H9 (cell line): ENCODE measurements around the gene IQCM. TPM values are rescaled to one million over a fixed set of nuclear protein-coding genes. Genes with fewer than 3 reads are reported as not detected.
"Not testable (repeated sequence)": the region's sequence is repeated elsewhere in the genome, so short reads cannot be mapped to it uniquely, and the experiment has no call there.

Experiments
- DNase-seq: peaks from one replicate; pipeline ENCODE4 v3.0.0-alpha.2; 2017
- H2AFZ ChIP-seq: one replicate; pipeline ENCODE4 v1.6.1; 2013; ENCODE audit warnings: mild to moderate bottlenecking, low read length, control low read depth, moderate library complexity
- H2AK5ac ChIP-seq: 2 replicates; pipeline ENCODE4 v1.6.1; 2013; ENCODE audit warnings: low read length, control low read depth, mixed read lengths; ENCODE audit not compliant: insufficient read length
- H2BK120ac ChIP-seq: one replicate; pipeline ENCODE4 v1.6.1; 2013; ENCODE audit warnings: low read depth, mild to moderate bottlenecking, low read length, control low read depth, inconsistent platforms; ENCODE audit not compliant: poor library complexity, severe bottlenecking
- H2BK12ac ChIP-seq: 2 replicates; pipeline ENCODE4 v1.6.1; 2013; ENCODE audit warnings: low read length, control low read depth, mixed read lengths, low read depth; ENCODE audit not compliant: insufficient read length
- H2BK15ac ChIP-seq: 2 replicates; pipeline ENCODE4 v1.6.1; 2013; ENCODE audit warnings: low read depth, low read length, control low read depth
- H2BK20ac ChIP-seq: one replicate; pipeline ENCODE4 v1.6.1; 2013; ENCODE audit warnings: low read depth, mild to moderate bottlenecking, low read length, control low read depth, inconsistent platforms; ENCODE audit not compliant: poor library complexity, severe bottlenecking
- H2BK5ac ChIP-seq: 2 replicates; pipeline ENCODE4 v1.6.1; 2013; ENCODE audit warnings: low read length, control low read depth, mixed read lengths; ENCODE audit not compliant: insufficient read length
- H3K14ac ChIP-seq: 2 replicates; pipeline ENCODE4 v1.6.1; 2013; ENCODE audit warnings: low read length, control low read depth; ENCODE audit not compliant: insufficient read depth
- H3K18ac ChIP-seq: 2 replicates; pipeline ENCODE4 v1.6.1; 2013; ENCODE audit warnings: low read depth, mild to moderate bottlenecking, mixed read lengths, low read length, control low read depth; ENCODE audit not compliant: insufficient read length
- H3K23ac ChIP-seq: 2 replicates; pipeline ENCODE4 v1.6.1; 2013; ENCODE audit warnings: low read length, control low read depth, mixed read lengths, low read depth; ENCODE audit not compliant: insufficient read length
- H3K23me2 ChIP-seq: 2 replicates; pipeline ENCODE4 v1.6.1; 2013; ENCODE audit warnings: low read depth, mild to moderate bottlenecking, mixed read lengths, low read length, control low read depth; ENCODE audit not compliant: insufficient read length, poor library complexity, severe bottlenecking
- H3K27ac ChIP-seq: 2 replicates; pipeline ENCODE4 v1.5.1; 2013; ENCODE audit warnings: low read length, control low read depth, mixed read lengths, low read depth; ENCODE audit not compliant: insufficient read length
- H3K27me3 ChIP-seq: 2 replicates; pipeline ENCODE4 v1.6.1; 2013; ENCODE audit warnings: low read length, control low read depth, inconsistent platforms; ENCODE audit not compliant: insufficient read depth
- H3K4ac ChIP-seq: 2 replicates; pipeline ENCODE4 v1.6.1; 2013; ENCODE audit warnings: low read depth, mild to moderate bottlenecking, control low read depth, inconsistent platforms, low read length, moderate library complexity
- H3K4me1 ChIP-seq: 2 replicates; pipeline ENCODE4 v1.6.1; 2013; ENCODE audit warnings: low read length, control low read depth, inconsistent platforms; ENCODE audit not compliant: insufficient read depth
- H3K4me2 ChIP-seq: 2 replicates; pipeline ENCODE4 v1.6.1; 2013; ENCODE audit warnings: low read length, control low read depth, mixed read lengths; ENCODE audit not compliant: insufficient read length, insufficient read depth
- H3K56ac ChIP-seq: 2 replicates; pipeline ENCODE4 v1.6.1; 2013; ENCODE audit warnings: low read depth, mild to moderate bottlenecking, mixed read lengths, low read length, control low read depth; ENCODE audit not compliant: insufficient read length
- H3K79me1 ChIP-seq: 2 replicates; pipeline ENCODE4 v1.6.1; 2013; ENCODE audit warnings: low read depth, mild to moderate bottlenecking, moderate library complexity, low read length, control low read depth, inconsistent platforms; ENCODE audit not compliant: insufficient read depth, poor library complexity, severe bottlenecking
- H3K79me2 ChIP-seq: 2 replicates; pipeline ENCODE4 v1.6.1; 2013; ENCODE audit warnings: low read length, control low read depth, inconsistent platforms; ENCODE audit not compliant: insufficient read depth
- H3K9ac ChIP-seq: 2 replicates; pipeline ENCODE4 v1.6.1; 2013; ENCODE audit warnings: low read length, control low read depth, mixed read lengths; ENCODE audit not compliant: insufficient read length; ENCODE audit errors: extremely low read depth
- H3K9me3 ChIP-seq: one replicate; pipeline ENCODE4 v1.6.1; 2013; ENCODE audit warnings: low read depth, low read length, inconsistent platforms; ENCODE audit not compliant: control insufficient read depth
- H3T11ph ChIP-seq: one replicate; pipeline ENCODE4 v1.6.1; 2013; ENCODE audit warnings: mild to moderate bottlenecking, low read length, control low read depth, inconsistent platforms
- H4K20me1 ChIP-seq: one replicate; pipeline ENCODE4 v1.6.1; 2013; ENCODE audit not compliant: control insufficient read depth, insufficient read length, insufficient read depth
- H4K5ac ChIP-seq: 2 replicates; pipeline ENCODE4 v1.6.1; 2013; ENCODE audit warnings: low read depth, mild to moderate bottlenecking, mixed read lengths, low read length, control low read depth; ENCODE audit not compliant: insufficient read length
- H4K8ac ChIP-seq: replicated peaks from 2 replicates; pipeline ENCODE4 v1.6.1; 2013; ENCODE audit warnings: low read length, control low read depth, mixed read lengths, low read depth; ENCODE audit not compliant: insufficient read length
- H4K91ac ChIP-seq: 2 replicates; pipeline ENCODE4 v1.6.1; 2013; ENCODE audit warnings: low read depth, mild to moderate bottlenecking, moderate library complexity, mixed read lengths, low read length, control low read depth; ENCODE audit not compliant: insufficient read length
- H3K27ac Mint-ChIP-seq, 3 experiments: 2 replicates in 2 of 3; 3 replicates in 1 of 3; pipeline ENCODE4 v1.8.0; 2020 to 2021; ENCODE audit warnings: mixed read lengths in 3 of 3, mild to moderate bottlenecking in 1 of 3, moderate library complexity in 1 of 3
- H3K27me3 Mint-ChIP-seq: 2 replicates; pipeline ENCODE4 v1.8.0; 2021; ENCODE audit warnings: low read depth, mild to moderate bottlenecking, moderate library complexity, mixed read lengths
- H3K36me3 Mint-ChIP-seq, 3 experiments: 2 replicates in 2 of 3; 3 replicates in 1 of 3; pipeline ENCODE4 v1.8.0; 2020 to 2021; ENCODE audit warnings: low read depth in 3 of 3, mixed read lengths in 3 of 3; ENCODE audit not compliant: insufficient read depth in 1 of 3
- H3K4me1 Mint-ChIP-seq, 2 experiments: 2 replicates each; pipeline ENCODE4 v1.8.0; 2020; ENCODE audit warnings: mixed read lengths in 2 of 2
- H3K4me3 Mint-ChIP-seq, 2 experiments: 2 replicates in 1 of 2; 3 replicates in 1 of 2; pipeline ENCODE4 v1.8.0; 2020 to 2021; ENCODE audit warnings: mild to moderate bottlenecking in 2 of 2, mixed read lengths in 2 of 2, moderate library complexity in 1 of 2
- H3K9me3 Mint-ChIP-seq, 2 experiments: 2 replicates in 1 of 2; 3 replicates in 1 of 2; pipeline ENCODE4 v1.8.0; 2020; ENCODE audit warnings: mild to moderate bottlenecking in 2 of 2, mixed read lengths in 2 of 2, moderate library complexity in 1 of 2
- WGBS: extraction: QIAGEN DNeasy Blood & Tissue Kit; methylation state at CpG from one replicate; pipeline ENCODE4 v1.1.7; 2013; ENCODE audit warnings: missing lambda C conversion rate, low lambda C conversion rate, mixed read lengths; ENCODE audit not compliant: insufficient read length; ENCODE audit errors: extremely low coverage; 5-methylcytosine and 5-hydroxymethylcytosine counted together
- total RNA-seq: library from RNA; stranded (reverse); gene quantifications from 2 replicates; pipeline ENCODE4 v1.2.1, GENCODE V29; 2021
- TF ChIP-seq, protein P1 (sequence below): fragments of 200-600 bp; sonication (generic); conservative IDR thresholded peaks from 3 replicates; pipeline ENCODE4 v1.8.0; 2021; ENCODE audit warnings: antibody characterized with exemption, mild to moderate bottlenecking

The IQCM gene
- total RNA-seq, 1 experiment from 2014 or later = 0.15 TPM

DNA sequence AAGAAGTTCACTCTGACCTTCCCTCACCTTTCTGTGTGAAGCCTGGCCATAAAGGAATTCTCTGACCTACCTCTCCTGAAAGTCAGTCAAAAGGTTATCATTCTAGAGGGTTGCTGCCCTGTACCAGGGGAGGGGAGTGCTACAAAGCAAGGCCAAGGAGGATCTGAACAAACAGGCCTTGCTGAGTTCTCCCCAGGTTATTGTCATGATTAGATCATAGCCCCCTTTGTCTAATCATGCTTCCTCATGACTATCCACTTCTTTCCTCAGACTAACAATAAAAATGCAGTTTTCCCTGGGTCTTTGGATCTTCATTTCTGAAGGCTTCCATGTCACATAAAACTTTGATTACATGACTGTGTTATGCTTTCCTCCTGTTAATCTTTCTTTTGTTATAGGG lies 472.0 kb downstream of the IQCM start:
- no peaks in the 10 kb centered on the region for H3K23me2 ChIP-seq
- H2BK15ac ChIP-seq = no peak overlapping the region
- H4K91ac ChIP-seq = no peak overlapping the region
- no peak overlapping the region for H3K18ac ChIP-seq
- H3K27me3 Mint-ChIP-seq = no peaks in the 10 kb centered on the region; the same call in 1 of the 2 replicates
- no peaks in the 10 kb centered on the region for H3K79me1 ChIP-seq
- no peaks in the 10 kb centered on the region for H3K27me3 ChIP-seq
- no peak overlapping the region for H3K4me3 Mint-ChIP-seq
- H3K36me3 Mint-ChIP-seq = no peaks in the 10 kb centered on the region
- TF ChIP-seq, protein P1, sequence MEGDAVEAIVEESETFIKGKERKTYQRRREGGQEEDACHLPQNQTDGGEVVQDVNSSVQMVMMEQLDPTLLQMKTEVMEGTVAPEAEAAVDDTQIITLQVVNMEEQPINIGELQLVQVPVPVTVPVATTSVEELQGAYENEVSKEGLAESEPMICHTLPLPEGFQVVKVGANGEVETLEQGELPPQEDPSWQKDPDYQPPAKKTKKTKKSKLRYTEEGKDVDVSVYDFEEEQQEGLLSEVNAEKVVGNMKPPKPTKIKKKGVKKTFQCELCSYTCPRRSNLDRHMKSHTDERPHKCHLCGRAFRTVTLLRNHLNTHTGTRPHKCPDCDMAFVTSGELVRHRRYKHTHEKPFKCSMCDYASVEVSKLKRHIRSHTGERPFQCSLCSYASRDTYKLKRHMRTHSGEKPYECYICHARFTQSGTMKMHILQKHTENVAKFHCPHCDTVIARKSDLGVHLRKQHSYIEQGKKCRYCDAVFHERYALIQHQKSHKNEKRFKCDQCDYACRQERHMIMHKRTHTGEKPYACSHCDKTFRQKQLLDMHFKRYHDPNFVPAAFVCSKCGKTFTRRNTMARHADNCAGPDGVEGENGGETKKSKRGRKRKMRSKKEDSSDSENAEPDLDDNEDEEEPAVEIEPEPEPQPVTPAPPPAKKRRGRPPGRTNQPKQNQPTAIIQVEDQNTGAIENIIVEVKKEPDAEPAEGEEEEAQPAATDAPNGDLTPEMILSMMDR = no peak
- peaks cover 3 to 4% of the 10 kb centered on the region in 2 experiments; a peak in 3 of 5 replicates for H3K9me3 Mint-ChIP-seq
- no peaks in the 10 kb centered on the region for H3K4me1 Mint-ChIP-seq
- no peak overlapping the region for H3K9ac ChIP-seq
- no peak overlapping the region for H3K4me2 ChIP-seq
- no peak overlapping the region for H3K14ac ChIP-seq
- H3K27ac ChIP-seq = no peak overlapping the region
- H3K4ac ChIP-seq = no peak overlapping the region
- no peak overlapping the region for H3K23ac ChIP-seq
- no peaks in the 10 kb centered on the region for H3K9me3 ChIP-seq
- no peak overlapping the region for H3K27ac Mint-ChIP-seq
- no peak overlapping the region for H3K56ac ChIP-seq
- no peak overlapping the region for H4K8ac ChIP-seq
- H2AFZ ChIP-seq = no peak overlapping the region
- H2AK5ac ChIP-seq = no peak overlapping the region
- no peaks in the 10 kb centered on the region for H4K20me1 ChIP-seq
- H2BK12ac ChIP-seq = no peak overlapping the region
- no peak overlapping the region for H2BK20ac ChIP-seq
- no peak overlapping the region for H2BK5ac ChIP-seq
- H3K79me2 ChIP-seq = no peaks in the 10 kb centered on the region
- no peak overlapping the region for H2BK120ac ChIP-seq
- no peak overlapping the region for H3T11ph ChIP-seq
- no peak for DNase-seq
- no peak overlapping the region for H4K5ac ChIP-seq
- H3K4me1 ChIP-seq = no peaks in the 10 kb centered on the region

DNA sequence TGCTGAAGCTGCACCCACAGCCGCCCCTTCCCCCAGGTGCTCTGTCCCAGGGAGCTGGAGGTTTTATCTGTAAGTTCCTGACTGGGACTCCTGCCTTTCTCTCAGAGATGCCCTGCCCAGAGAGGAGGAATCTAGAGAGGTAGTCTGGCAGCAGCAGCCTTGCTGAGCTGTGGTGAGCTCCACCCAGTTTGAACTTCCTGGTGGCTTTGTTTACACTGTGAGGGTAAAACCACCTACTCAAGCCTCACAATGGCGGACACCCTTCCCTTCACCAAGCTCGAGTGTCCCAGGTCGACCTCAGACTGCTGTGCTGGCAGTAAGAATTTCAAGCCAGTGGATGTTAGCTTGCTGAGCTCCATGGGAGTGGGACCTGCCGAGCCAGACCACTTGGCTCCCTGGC lies 474.5 kb downstream of the IQCM start:
- H3K27ac Mint-ChIP-seq, H3T11ph ChIP-seq, H3K18ac ChIP-seq, H3K9me3 Mint-ChIP-seq, H2BK5ac ChIP-seq, H2BK20ac ChIP-seq, H2AFZ ChIP-seq, H3K79me1 ChIP-seq, H3K14ac ChIP-seq, H3K4me1 Mint-ChIP-seq, H2BK12ac ChIP-seq, H3K36me3 Mint-ChIP-seq, H3K4me3 Mint-ChIP-seq, H2BK15ac ChIP-seq, H3K4ac ChIP-seq, H4K8ac ChIP-seq, H3K56ac ChIP-seq, H3K23ac ChIP-seq, DNase-seq, H3K9me3 ChIP-seq, H2BK120ac ChIP-seq, H3K27me3 ChIP-seq, H3K27me3 Mint-ChIP-seq, H3K23me2 ChIP-seq, H3K4me1 ChIP-seq, H4K20me1 ChIP-seq, H3K27ac ChIP-seq, H4K5ac ChIP-seq, H3K79me2 ChIP-seq, H4K91ac ChIP-seq, H2AK5ac ChIP-seq, H3K9ac ChIP-seq, H3K4me2 ChIP-seq: not testable (repeated sequence)
- WGBS = no CpG with 5 or more reads among the region's 5 CpGs
